NCI-H2107 (cell line): Measurements from ENCODE around the gene BMI1.
A peak's percentile ranks its signal among the peaks of the same experiment; 100 is the strongest.
"Not testable (repeated sequence)": the region's sequence is repeated elsewhere in the genome, so short reads cannot be mapped to it uniquely, and the experiment has no call there.

Source experiments
- DNase-seq: peaks from one replicate; lab custom pipeline; 2025; lab: John Stamatoyannopoulos, UW

The BMI1 gene

DNA sequence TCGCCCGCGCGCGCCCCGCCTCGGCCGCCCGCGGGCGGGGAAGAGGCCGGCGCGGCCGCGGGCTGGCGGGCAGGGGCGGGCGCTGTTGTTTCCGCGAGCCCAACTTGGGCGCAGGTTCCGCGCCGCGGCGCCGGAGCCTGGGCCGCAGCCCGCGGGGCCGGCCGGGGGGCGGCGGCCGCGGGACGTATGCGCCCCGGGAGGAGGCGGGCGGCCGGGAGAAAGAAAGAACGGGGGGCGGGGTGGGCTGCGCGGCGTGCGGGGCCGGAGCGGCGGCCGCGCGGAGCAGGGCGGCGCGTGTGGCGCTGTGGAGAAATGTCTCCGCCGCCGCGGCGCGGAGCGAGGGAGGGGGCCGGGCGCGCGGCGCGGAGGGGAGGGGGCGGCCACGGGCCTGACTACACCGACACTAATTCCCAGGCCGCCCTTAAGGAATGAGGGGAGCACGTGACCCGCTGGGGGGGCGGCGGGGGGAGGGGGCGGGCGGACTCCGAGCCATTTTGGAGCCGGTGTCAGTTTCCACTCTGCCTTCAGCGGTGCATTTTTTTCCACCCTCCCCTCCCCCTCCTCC is at the start of gene BMI1:
TSS of gene BMI1 (plus strand) at position 509 of the 565 bp plus-strand sequence. CDS start 5,351 bp downstream, outside the sequence.
- peak; percentile 19 for DNase-seq

DNA sequence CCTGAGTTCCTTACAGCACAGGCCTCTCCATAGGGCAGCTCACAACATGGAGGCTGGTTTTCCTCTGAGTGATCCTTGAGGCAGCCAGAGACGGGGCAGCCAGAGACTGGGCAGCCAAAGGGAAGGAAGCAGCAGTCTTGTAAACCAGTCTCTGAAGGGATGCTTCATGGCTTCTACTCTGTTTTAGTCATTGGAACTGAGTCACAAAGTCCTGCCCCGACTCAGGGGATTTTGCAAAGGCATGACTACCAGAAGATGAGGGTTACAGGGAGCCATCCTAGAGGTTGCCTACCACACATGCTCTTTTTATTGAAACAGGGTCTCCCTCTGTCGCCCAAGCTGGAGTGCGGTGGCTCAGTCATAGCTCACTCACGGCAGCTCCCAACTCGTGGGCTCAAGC is 49.1 kb upstream of the BMI1 start:
- DNase-seq, result no peak

DNA sequence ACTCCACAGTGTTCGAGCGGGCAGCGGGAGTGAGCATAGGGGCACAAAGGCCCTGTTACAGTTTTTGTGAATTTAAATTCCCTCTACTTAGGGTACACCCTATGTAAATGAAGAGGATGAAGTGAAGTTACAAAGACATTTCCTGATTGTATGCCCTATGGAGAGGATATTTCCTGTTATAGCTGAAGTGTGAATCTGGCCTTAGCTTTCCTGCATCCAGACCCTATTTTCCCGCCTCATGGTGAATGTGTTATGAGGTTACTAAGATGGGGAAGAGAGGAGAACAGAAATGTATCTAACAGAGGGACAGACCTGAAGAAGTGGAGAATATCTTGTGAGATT is 42.5 kb upstream of the BMI1 start:
- DNase-seq, result no peak

DNA sequence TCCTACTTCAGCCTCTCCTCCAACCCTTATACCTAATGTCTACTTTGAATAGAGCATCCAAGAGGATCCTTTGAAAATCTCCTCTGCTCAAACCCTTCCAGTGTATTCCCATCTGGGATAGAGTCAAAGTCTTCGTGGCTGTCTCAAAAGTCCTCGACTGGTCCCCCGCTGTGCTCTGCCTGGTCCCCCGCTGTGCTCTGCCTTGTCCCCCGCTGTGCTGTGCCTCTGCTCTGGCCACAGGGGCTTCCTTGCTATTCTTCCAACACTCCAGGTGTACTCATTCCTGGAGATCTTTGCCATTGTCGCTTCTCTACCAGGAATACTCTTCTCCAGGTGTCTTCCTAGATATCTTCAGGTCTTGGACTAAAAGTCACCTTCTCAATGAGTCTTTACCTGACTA is 40.8 kb upstream of the BMI1 start:
- no peak for DNase-seq

GRCh38 chr10:22285130-22285529 is 35.8 kb upstream of the BMI1 start:
- DNase-seq, result no peak

DNA sequence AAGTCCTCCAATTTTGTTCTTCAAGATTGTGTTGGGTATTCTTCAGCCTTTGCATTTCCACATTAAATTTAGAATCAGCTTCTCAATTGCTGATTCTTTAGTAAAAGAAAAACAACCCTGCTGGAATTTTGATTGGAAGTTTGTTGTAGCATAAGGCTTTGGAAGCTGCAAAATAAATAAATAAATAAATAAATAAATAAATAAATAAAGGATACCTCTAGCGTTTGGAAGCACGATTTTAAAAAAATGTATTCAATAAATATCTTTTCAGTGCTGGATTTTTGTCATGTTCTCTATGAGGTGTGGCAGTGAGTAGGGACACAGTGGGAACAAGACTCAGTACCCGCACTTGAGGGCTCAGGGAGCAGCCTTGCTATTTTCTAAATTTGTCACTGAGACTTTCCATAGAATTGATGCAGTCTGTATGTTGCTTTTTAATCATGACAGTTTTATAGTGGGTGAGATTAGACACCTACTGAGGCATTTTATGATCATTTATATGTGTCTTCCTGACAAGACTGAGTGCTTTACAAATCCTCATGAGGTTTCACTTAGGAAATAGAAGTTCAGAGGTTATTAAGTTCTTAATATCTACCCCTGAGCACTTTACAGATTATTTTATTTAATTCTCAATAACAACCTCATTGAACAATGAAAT is 27.0 kb upstream of the BMI1 start:
- no peak for DNase-seq

GRCh38 chr10:22294694-22295093 is 26.2 kb upstream of the BMI1 start:
- peak; percentile 6 for DNase-seq

DNA sequence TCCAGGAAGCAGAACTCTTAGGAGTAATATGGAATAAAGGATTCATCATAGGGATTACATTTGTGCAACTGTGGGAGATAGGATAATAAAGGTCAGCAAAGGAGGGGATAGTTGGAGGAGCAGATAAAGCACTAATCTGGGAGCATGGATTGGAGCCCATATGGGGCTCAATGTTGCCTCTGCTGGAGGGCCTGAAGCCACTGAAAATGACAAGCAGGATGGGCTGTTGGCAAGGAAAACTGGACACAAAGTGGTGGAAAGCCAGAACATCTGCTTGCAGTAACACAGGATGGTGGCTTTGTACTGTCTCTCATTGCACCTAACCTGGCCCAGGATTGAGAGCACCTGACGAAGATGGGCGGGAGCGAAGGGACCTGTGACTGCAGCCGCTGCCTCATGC is 19.7 kb upstream of the BMI1 start:
- no peak for DNase-seq

DNA sequence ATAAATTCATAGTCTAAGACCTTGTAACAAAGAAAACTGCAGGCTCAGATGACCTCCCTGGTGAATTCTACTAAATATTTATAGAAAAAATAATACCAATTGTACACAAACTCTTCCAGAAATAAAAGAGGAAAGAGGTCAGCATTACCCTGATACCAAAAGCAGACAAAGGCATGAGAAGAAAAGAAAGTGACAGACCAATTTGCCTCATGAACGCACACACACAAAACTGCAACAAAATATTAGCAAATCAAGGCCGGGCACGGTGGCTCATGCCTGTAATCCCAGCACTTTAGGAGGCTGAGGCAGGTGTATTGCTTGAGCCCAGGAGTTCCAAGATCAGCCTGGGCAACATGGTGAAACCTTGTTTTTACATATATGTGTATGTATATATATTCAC is 17.4 kb upstream of the BMI1 start:
- DNase-seq, result no peak

DNA sequence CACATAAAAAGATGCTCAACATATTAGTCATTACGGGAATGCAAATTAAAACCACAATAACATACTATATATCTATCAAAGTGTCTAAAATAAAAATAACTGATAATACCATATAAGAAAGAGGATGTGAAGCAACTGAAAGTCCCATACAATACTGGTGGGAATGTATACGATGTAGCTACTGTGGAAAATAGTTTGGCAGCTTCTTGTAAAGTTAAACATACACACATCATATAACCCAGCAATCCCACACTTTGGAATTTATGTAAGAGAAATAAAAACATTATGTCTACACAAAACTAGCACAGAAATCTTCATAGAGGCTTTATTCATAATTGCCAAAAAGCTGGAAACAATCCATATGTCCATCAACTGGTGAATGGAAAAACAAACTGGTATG is 15.2 kb upstream of the BMI1 start:
- no peak for DNase-seq

GRCh38 chr10:22308390-22308789 is 12.5 kb upstream of the BMI1 start:
- no peak for DNase-seq

DNA sequence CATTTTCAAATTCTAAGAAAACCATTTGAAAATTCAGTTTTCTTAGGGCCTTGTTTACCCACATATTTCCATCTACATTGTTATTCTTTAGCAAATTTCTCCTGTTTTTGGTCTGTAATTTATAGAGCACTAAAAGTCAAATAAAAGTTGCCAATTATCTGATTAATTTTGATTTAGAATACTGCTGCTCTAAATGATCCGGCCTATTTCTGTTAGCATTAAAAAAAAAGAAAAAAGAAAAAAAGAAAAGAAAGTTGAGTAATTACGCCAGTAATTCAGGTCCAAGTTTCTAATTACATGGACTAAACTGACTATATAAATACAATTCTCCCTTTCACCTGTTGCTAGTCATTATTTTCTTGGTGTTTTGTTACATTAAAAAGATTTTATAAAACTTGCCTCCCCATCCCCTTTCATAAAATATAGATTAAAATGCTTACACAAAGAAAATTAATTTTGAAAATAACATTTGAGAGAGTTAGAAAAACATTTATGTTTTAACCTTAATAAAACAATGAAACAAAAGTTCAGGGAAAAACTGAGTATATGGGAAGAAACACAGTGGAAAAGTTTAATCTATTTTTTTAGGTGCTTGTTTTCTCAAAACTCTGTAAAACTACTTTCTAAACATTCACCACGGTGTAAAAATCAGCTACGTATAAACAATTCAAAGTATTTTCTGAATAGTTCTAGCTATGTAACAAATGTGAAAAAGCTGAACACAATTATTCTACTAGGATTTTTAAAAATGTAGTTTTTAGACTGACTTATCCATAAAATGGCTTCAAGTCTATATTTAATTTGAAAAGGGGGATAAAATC is 11.5 kb upstream of the BMI1 start:
- DNase-seq, result no peak

GRCh38 chr10:22310012-22310411 is 10.9 kb upstream of the BMI1 start:
- DNase-seq, result not testable (repeated sequence)

- no peak for DNase-seq
Measured at GRCh38 chr10:22310928-22311327, 10.0 kb upstream of the BMI1 start.

DNA sequence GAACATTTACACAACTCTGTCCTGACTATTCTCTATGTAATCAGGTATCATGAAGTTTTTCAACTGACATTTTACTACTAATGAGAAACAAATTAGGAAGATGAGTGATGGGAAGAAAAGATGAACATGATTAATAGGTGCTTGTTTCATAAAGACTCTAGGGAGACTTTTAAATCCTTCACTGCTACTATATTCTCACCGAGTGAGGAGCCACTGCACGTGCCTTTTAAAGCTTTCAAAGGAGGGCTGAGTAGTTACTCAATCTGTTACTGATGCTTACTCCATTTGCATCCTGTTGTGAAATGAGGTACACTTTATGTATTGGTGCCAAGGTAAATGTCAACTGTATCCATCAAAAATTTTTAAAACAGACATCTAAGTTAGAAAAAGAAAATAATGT is 6.0 kb upstream of the BMI1 start:
- DNase-seq, result no peak

- DNase-seq, result no peak
Measured at GRCh38 chr10:22315455-22316285, 5.2 kb upstream of the BMI1 start.

GRCh38 chr10:22316286-22317075 is 4.4 kb upstream of the BMI1 start, which contains the start of gene COMMD3:
TSS of gene COMMD3 (plus strand) at chr10:22316388. CDS start at chr10:22316418, 30 bp downstream.
- DNase-seq, result peak; percentile 71

- DNase-seq, result no peak
Measured at GRCh38 chr10:22317076-22317370, 3.9 kb upstream of the BMI1 start.

GRCh38 chr10:22317771-22318565 is 2.9 kb upstream of the BMI1 start:
- no peak for DNase-seq

GRCh38 chr10:22318772-22319171 is 2.1 kb upstream of the BMI1 start:
- no peak for DNase-seq

DNA sequence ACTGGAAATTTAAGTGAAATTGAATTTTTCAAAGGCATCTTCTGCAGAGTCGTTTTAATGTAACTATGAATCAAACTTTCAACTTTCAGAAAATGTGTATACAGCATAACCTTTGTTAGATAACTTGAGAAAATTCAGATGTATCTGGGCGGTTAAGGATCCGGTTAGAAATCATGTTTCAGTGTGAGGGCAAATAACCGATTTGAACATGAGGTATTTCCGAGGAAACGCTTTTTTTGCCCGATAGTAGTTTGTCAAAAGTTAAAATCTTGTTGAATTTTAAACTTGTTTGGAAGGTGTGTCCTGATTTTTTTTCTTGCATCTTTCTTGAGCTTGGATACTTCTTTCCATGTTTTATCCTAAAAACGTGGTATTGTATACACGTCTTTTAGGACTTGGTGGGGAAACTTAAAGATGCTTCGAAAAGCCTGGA is 1.3 kb upstream of the BMI1 start:
- no peak for DNase-seq
